HG03575 (cell line): ENCODE measurements around the gene PABPC4L.
"Not testable (repeated sequence)": the region's sequence is repeated elsewhere in the genome, so short reads cannot be mapped to it uniquely, and the experiment has no call there.

Experiments used
- ATAC-seq: cut with Tn5 transposase; IDR thresholded peaks from one replicate; pipeline ENCODE4 v1.9.1; 2021; ENCODE audit not compliant: unreplicated experiment, insufficient number of reproducible peaks, low FRiP score; ENCODE audit errors: extremely low read depth

The PABPC4L gene

GRCh38 chr4:134201216-134202161 is at the start of gene PABPC4L:
Gene PABPC4L, minus strand, starts transcription at chr4:134201789. Its CDS starts 770 bp downstream, at chr4:134201019.
- ATAC-seq, result no peak

DNA sequence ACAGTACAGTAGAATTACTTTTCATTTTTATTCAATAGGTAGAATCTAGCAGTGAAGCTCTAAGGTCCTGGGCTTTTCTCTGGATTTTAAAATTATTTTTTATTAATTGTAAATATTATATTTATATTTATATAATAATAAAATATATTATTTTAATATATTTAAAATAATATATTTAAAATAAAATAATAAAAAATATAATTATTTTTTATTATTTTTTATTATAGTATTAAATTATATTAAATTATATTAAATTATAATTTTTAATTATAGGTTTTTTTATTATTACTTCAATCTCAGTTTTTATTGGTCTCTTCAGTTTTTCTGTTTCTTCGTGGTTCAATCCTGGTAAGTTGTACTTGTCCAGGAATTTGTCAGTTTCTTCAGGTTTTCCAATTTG is 49.7 kb upstream of the PABPC4L start:
- ATAC-seq, result no peak

DNA sequence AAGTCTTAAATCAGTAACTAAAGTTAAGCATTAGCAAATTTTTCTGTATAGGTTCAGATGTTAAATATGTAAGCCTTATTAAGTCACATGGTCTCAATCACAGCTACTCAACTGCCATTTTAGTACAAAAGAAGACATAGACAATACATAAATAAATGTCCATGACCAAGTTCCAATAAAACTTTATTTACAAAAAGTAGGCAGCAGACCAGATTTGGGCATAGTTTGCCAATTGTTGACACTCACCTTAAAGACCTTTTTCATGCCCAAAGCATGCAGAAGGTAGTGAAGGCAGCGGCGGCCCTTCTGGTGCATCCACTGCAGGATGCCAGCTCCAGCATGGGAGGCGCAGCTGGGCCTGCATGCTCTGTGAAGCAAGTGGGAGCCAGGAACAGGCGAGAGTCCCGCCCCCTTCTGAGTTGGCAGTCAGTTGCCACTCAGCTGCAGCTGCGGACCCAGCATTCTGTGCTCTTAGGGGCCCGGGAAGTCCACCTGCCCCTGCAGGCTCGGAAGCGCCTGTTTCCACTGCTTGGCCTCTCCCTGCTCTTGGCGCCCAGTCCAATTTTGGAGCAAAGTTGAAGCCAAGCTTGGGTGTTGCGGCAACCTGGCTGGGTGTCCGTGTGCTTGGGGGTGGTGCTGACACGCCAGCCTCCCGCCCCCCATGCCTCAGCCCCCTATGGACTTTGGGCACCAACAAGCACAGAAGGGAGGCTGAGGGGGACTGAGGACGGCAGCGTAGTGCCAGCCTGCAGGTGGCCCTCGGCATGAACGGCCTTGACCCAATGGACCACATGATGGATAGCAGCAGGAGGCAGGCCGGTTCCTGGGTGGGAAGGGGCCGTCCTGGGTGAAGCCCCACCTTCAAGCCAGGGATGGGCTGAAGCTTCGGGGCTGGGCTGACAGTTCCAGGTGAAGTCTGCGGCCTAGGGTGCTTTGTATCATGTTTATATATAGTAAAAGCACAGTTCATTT is 42.4 kb upstream of the PABPC4L start:
- no peak for ATAC-seq

DNA sequence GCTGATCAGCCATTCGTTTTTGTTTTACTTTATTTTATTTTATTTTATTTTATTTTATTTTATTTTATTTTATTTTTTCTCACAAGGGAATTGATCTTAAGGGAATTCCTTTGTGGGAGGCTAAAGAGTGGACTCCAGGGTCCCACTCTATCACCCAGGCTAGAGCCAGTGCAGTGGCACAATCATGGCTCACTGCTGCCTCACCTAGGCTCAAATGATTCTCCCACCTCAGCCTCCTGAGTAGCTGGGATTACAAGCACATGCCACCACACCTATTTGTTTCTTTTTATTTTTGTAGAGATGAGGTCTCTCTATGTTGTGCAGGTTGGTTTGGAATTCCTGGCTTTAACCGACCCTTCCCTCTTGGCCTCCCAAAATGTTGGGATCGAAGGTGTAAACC is 17.5 kb upstream of the PABPC4L start:
- no peak for ATAC-seq

- no peak for ATAC-seq
Observed at GRCh38 chr4:134216411-134216810, 14.8 kb upstream of the PABPC4L start.

- ATAC-seq, result no peak
Observed at GRCh38 chr4:134215620-134216344, 14.2 kb upstream of the PABPC4L start.

DNA sequence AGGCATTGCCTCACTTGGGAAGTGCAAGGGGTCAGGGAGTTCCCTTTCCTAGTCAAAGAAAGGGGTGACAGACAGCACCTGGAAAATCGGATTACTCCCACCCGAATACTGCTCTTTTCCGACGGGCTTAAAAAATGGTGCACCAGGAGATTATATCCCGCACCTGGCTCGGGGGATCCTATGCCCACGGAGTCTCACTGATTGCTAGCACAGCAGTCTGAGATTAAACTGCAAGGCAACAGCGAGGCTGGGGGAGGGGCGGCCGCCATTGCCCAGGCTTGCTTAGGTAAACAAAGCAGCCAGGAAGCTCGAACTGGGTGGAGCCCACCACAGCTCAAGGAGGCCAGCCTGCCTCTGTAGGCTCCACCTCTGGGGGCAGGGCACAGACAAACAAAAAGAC is 6.4 kb upstream of the PABPC4L start:
- ATAC-seq, result not testable (repeated sequence)

DNA sequence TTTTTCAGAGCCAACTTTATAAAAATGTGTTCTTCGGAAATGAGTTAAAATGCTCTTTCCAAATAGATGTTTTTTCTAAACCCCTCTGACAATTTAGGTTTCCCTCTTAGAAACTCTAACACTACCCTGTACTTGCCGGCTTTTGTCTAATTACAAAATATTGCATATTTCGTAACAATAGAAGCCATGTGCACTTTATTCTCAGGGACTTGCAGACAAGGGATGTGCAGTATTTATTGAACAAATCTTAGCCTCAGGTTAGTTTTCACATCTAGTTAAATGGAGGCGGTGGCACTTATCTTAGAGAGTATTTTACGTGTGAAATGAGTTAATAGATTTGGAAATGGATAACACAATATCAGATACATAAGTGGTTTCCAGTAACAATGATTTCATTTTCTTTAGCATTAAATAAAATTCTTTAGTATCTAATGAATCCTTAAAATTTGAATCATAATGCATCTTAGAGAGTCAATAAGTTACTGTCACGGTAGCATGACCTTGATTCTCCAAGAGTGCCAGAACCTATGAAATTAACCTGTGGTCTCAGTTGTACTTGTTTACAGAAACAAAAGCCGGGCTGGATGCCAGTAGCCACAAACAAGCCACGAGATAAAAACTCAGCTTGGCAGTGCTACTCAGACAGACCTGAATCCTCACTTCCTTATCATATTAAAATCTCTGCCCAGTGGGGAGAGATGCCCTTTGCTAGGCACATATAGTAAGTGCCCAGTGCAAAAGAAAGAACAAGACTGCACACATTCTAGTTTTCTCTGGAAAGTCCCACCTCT is 772 bp upstream of the PABPC4L start:
- no peak for ATAC-seq

- no peak for ATAC-seq
Observed at GRCh38 chr4:134200811-134201215, 776 bp downstream of the PABPC4L start.

DNA sequence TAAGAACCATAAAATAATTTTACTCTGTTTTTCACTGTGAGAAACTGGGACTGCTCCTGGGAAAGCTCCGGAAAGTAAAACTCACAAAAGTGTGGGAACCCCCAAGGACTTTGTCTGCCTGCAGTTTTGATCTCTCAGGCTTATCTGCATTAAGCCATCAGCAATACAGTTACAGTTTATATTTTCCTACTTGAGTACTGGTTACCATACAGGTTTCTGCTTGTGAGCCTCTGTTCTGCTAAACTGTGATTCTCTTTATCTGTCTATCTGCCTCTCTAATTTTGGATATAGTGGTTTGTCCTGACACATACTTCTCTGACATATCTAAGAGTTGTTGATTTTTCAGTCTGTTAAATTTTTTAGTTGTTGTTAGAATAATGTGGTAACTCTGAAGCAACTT is 11.6 kb downstream of the PABPC4L start:
- ATAC-seq, result no peak

- ATAC-seq, result no peak
Observed at GRCh38 chr4:134189480-134189879, 12.1 kb downstream of the PABPC4L start.

- ATAC-seq, result no peak
Observed at GRCh38 chr4:134178706-134179105, 22.9 kb downstream of the PABPC4L start.

GRCh38 chr4:134174271-134174670 is 27.3 kb downstream of the PABPC4L start:
- ATAC-seq, result no peak

DNA sequence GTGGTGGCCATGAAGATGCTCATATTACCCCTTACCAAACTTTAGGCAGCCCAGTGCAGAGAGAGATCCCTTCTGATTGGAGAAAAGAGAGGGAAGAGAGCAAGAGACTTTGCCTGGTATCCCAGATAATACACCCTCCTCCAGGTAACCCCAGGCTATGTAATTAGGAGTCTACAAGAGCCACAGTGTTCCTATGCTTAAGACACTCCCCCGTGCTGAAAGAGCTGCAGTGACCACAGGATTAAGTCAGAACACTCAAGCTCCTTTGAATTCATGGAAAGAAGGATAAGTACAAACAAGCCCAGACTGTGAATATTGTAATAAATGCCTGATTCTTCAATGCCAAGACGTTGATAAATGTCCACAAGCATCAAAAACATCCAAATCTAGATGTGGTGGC is 41.4 kb downstream of the PABPC4L start:
- no peak for ATAC-seq

GRCh38 chr4:134154097-134154496 is 47.5 kb downstream of the PABPC4L start:
- ATAC-seq, result no peak

- no peak for ATAC-seq
Observed at GRCh38 chr4:134147941-134148340, 53.6 kb downstream of the PABPC4L start.
